WTC11 (cell line): ENCODE results near the gene PTPN7.
"Not testable (repeated sequence)": the region's sequence is repeated elsewhere in the genome, so short reads cannot be mapped to it uniquely, and the experiment has no call there.

Experiments
- ATF2 ChIP-seq: sonication (generic); formaldehyde crosslinking; IDR thresholded peaks from 2 replicates; pipeline ENCODE4 v1.8.1; 2022; ENCODE audit warnings: low read depth, missing genetic modification reagents, borderline replicate concordance
- CREM ChIP-seq: sonication (generic); formaldehyde crosslinking; IDR thresholded peaks from 2 replicates; pipeline ENCODE4 v1.8.1; 2022; ENCODE audit warnings: mild to moderate bottlenecking, missing genetic modification reagents, moderate library complexity
- CTCF ChIP-seq: fragments of 200-600 bp; IDR thresholded peaks from 2 replicates; pipeline ENCODE4 v1.8.0; 2022; ENCODE audit warnings: antibody characterized with exemption
- EMX1 ChIP-seq: fragments of 250-450 bp; sonication (Bioruptor Pico); IDR thresholded peaks from 2 replicates; pipeline ENCODE4 v1.8.0; 2021; ENCODE audit warnings: mild to moderate bottlenecking
- NR2C2 ChIP-seq: sonication (generic); formaldehyde crosslinking; IDR thresholded peaks from 2 replicates; pipeline ENCODE4 v1.8.0; 2022; ENCODE audit warnings: mild to moderate bottlenecking, missing genetic modification reagents
- RORB ChIP-seq: fragments of 250-450 bp; sonication (Bioruptor Pico); IDR thresholded peaks from 2 replicates; pipeline ENCODE4 v1.9.0; 2021; ENCODE audit warnings: mild to moderate bottlenecking
- SP1 ChIP-seq: sonication (generic); formaldehyde crosslinking; conservative IDR thresholded peaks from 2 replicates; pipeline ENCODE4 v1.8.1; 2022; ENCODE audit warnings: missing genetic modification reagents
- USF2 ChIP-seq: sonication (generic); formaldehyde crosslinking; IDR thresholded peaks from 2 replicates; pipeline ENCODE4 v1.8.1; 2023; ENCODE audit warnings: mild to moderate bottlenecking, missing genetic modification reagents, moderate library complexity
- ZNF425 ChIP-seq: fragments of 250-450 bp; sonication (Bioruptor Pico); conservative IDR thresholded peaks from 2 replicates; pipeline ENCODE4 v1.9.0; 2021; ENCODE audit warnings: mild to moderate bottlenecking
- TF ChIP-seq, protein P1 (sequence below): sonication (generic); formaldehyde crosslinking; IDR thresholded peaks from 2 replicates; pipeline ENCODE4 v1.8.0; 2022; ENCODE audit warnings: mild to moderate bottlenecking, missing genetic modification reagents

DNA sequence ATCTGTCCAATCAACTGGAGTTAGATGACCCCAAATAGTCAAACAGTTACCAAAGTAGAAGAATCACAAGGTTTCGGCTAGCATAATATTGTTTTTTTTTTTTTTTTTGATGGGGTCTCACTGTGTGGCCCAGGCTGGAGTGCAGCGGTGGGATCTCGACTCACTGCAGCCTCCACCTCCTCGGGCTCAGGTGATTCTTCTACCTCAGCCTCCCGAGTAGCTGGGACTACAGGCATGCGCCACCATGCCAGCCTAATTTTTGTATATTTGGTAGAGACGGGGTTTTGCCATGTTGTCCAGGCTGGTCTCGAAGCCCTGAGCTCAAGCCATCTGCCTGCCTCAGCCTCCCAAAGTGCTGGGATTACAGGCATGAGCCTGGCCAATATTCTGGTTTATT lies 14.7 kb downstream of the PTPN7 start:
- TF ChIP-seq CREM (CRISPR knock-in tag); ZNF425 (CRISPR knock-in tag); USF2; NR2C2 (CRISPR knock-in tag); CTCF; EMX1 (CRISPR knock-in tag); ATF2 (CRISPR knock-in tag); RORB (CRISPR knock-in tag); SP1 (CRISPR knock-in tag): not testable (repeated sequence)
- TF ChIP-seq, protein P1, sequence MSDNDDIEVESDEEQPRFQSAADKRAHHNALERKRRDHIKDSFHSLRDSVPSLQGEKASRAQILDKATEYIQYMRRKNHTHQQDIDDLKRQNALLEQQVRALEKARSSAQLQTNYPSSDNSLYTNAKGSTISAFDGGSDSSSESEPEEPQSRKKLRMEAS: not testable (repeated sequence)
